ENCODE data around the gene SGPL1.
A peak's percentile ranks its signal among the peaks of the same experiment; 100 is the strongest.

The SGPL1 gene

GRCh38 chr10:70779511-70780369 lies 36.0 kb upstream of the SGPL1 start:
- H3K27me3 ChIP-seq (ENCODE audit: insufficient read depth, poor library complexity, severe bottlenecking) = no peaks in the 10 kb centered on the region
- TF ChIP-seq SPI1 (IDR thresholded peaks at IDR 0.05; ENCODE audit: borderline replicate concordance, low read depth) (no peak), REST (IDR thresholded peaks at IDR 0.05; ENCODE audit: insufficient replicate concordance, low read depth) (no peak), GABPA (IDR thresholded peaks at IDR 0.05; ENCODE audit: low read depth) (no peak), POLR2AphosphoS5 (IDR thresholded peaks at IDR 0.05; ENCODE audit: low read depth) (no peak)
- TF ChIP-seq, protein P1, sequence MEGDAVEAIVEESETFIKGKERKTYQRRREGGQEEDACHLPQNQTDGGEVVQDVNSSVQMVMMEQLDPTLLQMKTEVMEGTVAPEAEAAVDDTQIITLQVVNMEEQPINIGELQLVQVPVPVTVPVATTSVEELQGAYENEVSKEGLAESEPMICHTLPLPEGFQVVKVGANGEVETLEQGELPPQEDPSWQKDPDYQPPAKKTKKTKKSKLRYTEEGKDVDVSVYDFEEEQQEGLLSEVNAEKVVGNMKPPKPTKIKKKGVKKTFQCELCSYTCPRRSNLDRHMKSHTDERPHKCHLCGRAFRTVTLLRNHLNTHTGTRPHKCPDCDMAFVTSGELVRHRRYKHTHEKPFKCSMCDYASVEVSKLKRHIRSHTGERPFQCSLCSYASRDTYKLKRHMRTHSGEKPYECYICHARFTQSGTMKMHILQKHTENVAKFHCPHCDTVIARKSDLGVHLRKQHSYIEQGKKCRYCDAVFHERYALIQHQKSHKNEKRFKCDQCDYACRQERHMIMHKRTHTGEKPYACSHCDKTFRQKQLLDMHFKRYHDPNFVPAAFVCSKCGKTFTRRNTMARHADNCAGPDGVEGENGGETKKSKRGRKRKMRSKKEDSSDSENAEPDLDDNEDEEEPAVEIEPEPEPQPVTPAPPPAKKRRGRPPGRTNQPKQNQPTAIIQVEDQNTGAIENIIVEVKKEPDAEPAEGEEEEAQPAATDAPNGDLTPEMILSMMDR (IDR thresholded peaks at IDR 0.05; ENCODE audit: insufficient read depth, low read length) = no peak
- H3K27ac ChIP-seq (replicated peaks) = no peak overlapping the region
- H3K4me3 ChIP-seq (replicated peaks; ENCODE audit: insufficient read depth, low read length) = no peak overlapping the region
- peak in 1 of 2 experiments; percentile 66 for DNase-seq (ENCODE audit: low read depth in 1 of 2, low spot score in 1 of 2)

DNA sequence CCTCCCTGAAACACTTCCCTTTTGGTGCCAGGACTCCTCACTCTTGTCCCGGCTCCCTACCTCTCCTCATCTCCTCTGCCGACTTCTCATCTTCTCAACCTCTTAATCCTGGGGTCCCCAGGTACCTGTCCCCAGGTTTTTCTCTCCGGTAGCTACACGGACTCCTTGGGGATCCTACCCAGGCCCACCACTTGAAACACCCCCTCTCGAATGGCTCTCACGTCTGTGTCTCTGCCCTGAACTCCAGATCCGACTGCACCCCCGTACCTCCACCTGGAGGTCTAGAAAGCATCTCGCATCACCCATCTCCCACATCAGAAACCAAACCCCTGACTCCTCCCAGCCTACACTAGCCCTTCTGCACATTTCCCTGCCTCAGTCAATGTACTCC lies 35.4 kb upstream of the SGPL1 start:
- H3K27ac ChIP-seq (replicated peaks) = no peak overlapping the region
- no peak overlapping the region for H3K4me3 ChIP-seq (replicated peaks; ENCODE audit: insufficient read depth, low read length)
- DNase-seq (ENCODE audit: low read depth in 1 of 2, low spot score in 1 of 2) = no peak
- no peaks in the 10 kb centered on the region for H3K27me3 ChIP-seq (ENCODE audit: insufficient read depth, poor library complexity, severe bottlenecking)
- TF ChIP-seq REST (IDR thresholded peaks at IDR 0.05; ENCODE audit: insufficient replicate concordance, low read depth) = no peak
- TF ChIP-seq SPI1 (IDR thresholded peaks at IDR 0.05; ENCODE audit: borderline replicate concordance, low read depth) = no peak
- TF ChIP-seq POLR2AphosphoS5 (IDR thresholded peaks at IDR 0.05; ENCODE audit: low read depth) = no peak
- TF ChIP-seq GABPA (IDR thresholded peaks at IDR 0.05; ENCODE audit: low read depth) = no peak
- TF ChIP-seq, protein P1 (IDR thresholded peaks at IDR 0.05; ENCODE audit: insufficient read depth, low read length) = no peak

DNA sequence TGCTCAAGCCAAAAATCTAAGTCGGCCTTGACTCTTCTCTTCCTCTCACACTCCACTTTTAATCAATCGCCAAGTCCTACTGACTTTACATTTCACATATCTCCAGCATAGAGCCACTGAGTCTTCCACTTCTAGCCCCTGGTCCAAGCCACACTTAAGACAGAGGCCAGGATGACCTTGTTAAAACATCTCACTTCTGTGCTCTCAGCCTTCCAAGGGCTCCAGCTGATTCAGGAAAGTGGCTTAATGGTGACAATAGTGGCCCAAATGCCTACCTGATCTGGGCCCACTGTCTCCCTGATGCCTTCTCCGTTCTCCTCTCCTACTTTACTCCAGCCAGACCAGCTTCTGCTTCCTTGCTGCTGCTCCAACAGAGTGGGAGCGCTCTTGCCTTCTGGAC lies 35.0 kb upstream of the SGPL1 start:
- Histone ChIP-seq H3K4me3 (replicated peaks; ENCODE audit: insufficient read depth, low read length) (no peak overlapping the region), H3K27ac (replicated peaks) (no peak overlapping the region), H3K27me3 (ENCODE audit: insufficient read depth, poor library complexity, severe bottlenecking) (no peaks in the 10 kb centered on the region)
- no peak for DNase-seq (ENCODE audit: low read depth in 1 of 2, low spot score in 1 of 2)
- no peak for TF ChIP-seq POLR2AphosphoS5 (IDR thresholded peaks at IDR 0.05; ENCODE audit: low read depth)
- TF ChIP-seq SPI1 (IDR thresholded peaks at IDR 0.05; ENCODE audit: borderline replicate concordance, low read depth) = no peak
- TF ChIP-seq GABPA (IDR thresholded peaks at IDR 0.05; ENCODE audit: low read depth) = no peak
- TF ChIP-seq, protein P1 (IDR thresholded peaks at IDR 0.05; ENCODE audit: insufficient read depth, low read length) = no peak
- TF ChIP-seq REST (IDR thresholded peaks at IDR 0.05; ENCODE audit: insufficient replicate concordance, low read depth) = no peak
